HepG2 (cell line): ENCODE data around the gene NKX6-1. TPM values are rescaled to one million over a fixed set of nuclear protein-coding genes. Genes with fewer than 3 reads are reported as not detected.
A peak's percentile ranks its signal among the peaks of the same experiment; 100 is the strongest.

Experiments used
- ATAC-seq: fragments of 200-7000 bp; cut with Tn5 transposase; 3 replicates; pipeline ENCODE4 v1.9.1; 2020; ENCODE audit warnings: mild to moderate bottlenecking, moderate library complexity
- BruUV-seq: library from RNA; stranded (reverse); fragments of 400-500 nt; replicated peaks from 2 replicates; lab custom pipeline; 2021; lab: Mats Ljungman, UMichigan
- CTCF ChIA-PET: fragments of 300-600 bp; formaldehyde crosslinking; extraction: SDS; loops from one replicate; lab custom pipeline; 2021; ENCODE audit warnings: low total read pairs, inconsistent platforms, low intra/inter-chr PET ratio; lab: Yijun Ruan, JAX
- POLR2A ChIA-PET: fragments of 350-600 bp; sonication (Branson Sonifier 250); formaldehyde crosslinking; loops from one replicate; lab custom pipeline; 2020; ENCODE audit warnings: antibody characterized with exemption, inconsistent platforms; lab: Yijun Ruan, JAX
- DNase-seq: peaks from one replicate; pipeline ENCODE4 v3.0.0-alpha.2; 2015; ENCODE audit warnings: low spot score
- FAIRE-seq: peaks from 3 replicates; lab custom pipeline; 2011; peaks lifted over from hg19 to GRCh38; lab: Jason Lieb, UNC
- H2AFZ ChIP-seq: one replicate; pipeline ENCODE4 v1.6.1; 2011; ENCODE audit warnings: low read length, inconsistent platforms
- H3K27ac ChIP-seq: fragments of 300-600 bp; 3 replicates; pipeline ENCODE4 v1.8.0; 2011; ENCODE audit warnings: mixed run types, mild to moderate bottlenecking, mixed read lengths, low read length, inconsistent platforms; ENCODE audit not compliant: insufficient read depth; ENCODE audit errors: extremely low read length
- H3K27me3 ChIP-seq, 2 experiments: fragments of 200-600 bp in 1 of 2; 2 replicates in 1 of 2; 3 replicates in 1 of 2; pipeline versions ENCODE4 v1.6.0 to v1.8.0; 2011; ENCODE audit warnings: low read length in 2 of 2, mild to moderate bottlenecking in 2 of 2, moderate library complexity in 2 of 2, inconsistent platforms in 1 of 2; ENCODE audit not compliant: insufficient read depth in 2 of 2, control insufficient read depth in 1 of 2
- H3K36me3 ChIP-seq, 2 experiments: fragments of 200-600 bp in 1 of 2; replicated peaks in 1 of 2; 2 replicates in 1 of 2; 3 replicates in 1 of 2; pipeline versions ENCODE4 v1.5.1 to v1.8.0; 2011; ENCODE audit warnings: low read length in 2 of 2, inconsistent platforms in 1 of 2; ENCODE audit not compliant: insufficient read depth in 2 of 2, control insufficient read depth in 1 of 2
- H3K4me1 ChIP-seq: 2 replicates; pipeline ENCODE4 v1.5.1; 2012; ENCODE audit warnings: low read length, inconsistent platforms; ENCODE audit not compliant: insufficient read depth
- H3K4me2 ChIP-seq: 2 replicates; pipeline ENCODE4 v1.6.0; 2011; ENCODE audit warnings: low read depth, low read length, inconsistent platforms
- H3K4me3 ChIP-seq, 3 experiments: fragments of 200-600 bp in 1 of 3; sonication (generic), shearing (Covaris generic) in 1 of 3; replicated peaks in 1 of 3; 2 replicates each; pipeline ENCODE4 v1.5.1; 2011 to 2016; ENCODE audit warnings: low read length in 3 of 3, inconsistent platforms in 2 of 3, low read depth in 2 of 3, mild to moderate bottlenecking in 2 of 3, control low read depth in 1 of 3, mixed read lengths in 1 of 3; ENCODE audit not compliant: insufficient read depth in 1 of 3
- H3K79me2 ChIP-seq: one replicate; pipeline ENCODE4 v1.6.1; 2011; ENCODE audit warnings: low read length, inconsistent platforms; ENCODE audit not compliant: insufficient read depth
- H3K9ac ChIP-seq: 2 replicates; pipeline ENCODE4 v1.6.0; 2011; ENCODE audit warnings: mild to moderate bottlenecking, low read depth, low read length, inconsistent platforms; ENCODE audit not compliant: insufficient read depth
- H3K9me3 ChIP-seq: 2 replicates; pipeline ENCODE4 v1.5.1; 2012; ENCODE audit warnings: mild to moderate bottlenecking, low read length
- H4K20me1 ChIP-seq: 2 replicates; pipeline ENCODE4 v1.6.0; 2011; ENCODE audit warnings: inconsistent platforms, mild to moderate bottlenecking, low read length, moderate library complexity; ENCODE audit not compliant: insufficient read depth
- ATF7 ChIP-seq, 2 experiments: fragments of 450-650 bp in 1 of 2; sonication (generic) in 1 of 2; formaldehyde crosslinking in 1 of 2; IDR thresholded peaks; 2 replicates each; pipeline versions ENCODE4 v1.4.0 to v1.6.1; 2016 to 2020; ENCODE audit warnings: antibody characterized with exemption in 1 of 2, mild to moderate bottlenecking in 1 of 2, missing genetic modification reagents in 1 of 2
- CTCF ChIP-seq: sonication (generic); formaldehyde crosslinking; IDR thresholded peaks from 2 replicates; pipeline ENCODE4 v1.5.0; 2020; ENCODE audit warnings: mild to moderate bottlenecking, missing genetic modification reagents, moderate library complexity
- DNMT1 ChIP-seq: sonication (generic); formaldehyde crosslinking; IDR thresholded peaks from 2 replicates; pipeline ENCODE4 v1.5.1; 2020; ENCODE audit warnings: mild to moderate bottlenecking, missing genetic modification reagents
- ESRRA ChIP-seq: sonication (generic); formaldehyde crosslinking; IDR thresholded peaks from 2 replicates; pipeline ENCODE4 v1.5.1; 2020; ENCODE audit warnings: mild to moderate bottlenecking, low read depth, missing genetic modification reagents
- GABPA ChIP-seq, 2 experiments: IDR thresholded peaks; 2 replicates each; pipeline ENCODE4 v1.6.1; 2011 to 2016; ENCODE audit warnings: low read depth in 2 of 2, low read length in 1 of 2, missing biosample characterization in 1 of 2, missing genetic modification characterization in 1 of 2
- JUND ChIP-seq: sonication (generic); formaldehyde crosslinking; IDR thresholded peaks from 2 replicates; pipeline ENCODE4 v1.8.0; 2022; ENCODE audit warnings: mild to moderate bottlenecking, missing genetic modification reagents
- RBM39 ChIP-seq: fragments of 200-400 bp; formaldehyde crosslinking; IDR thresholded peaks from one replicate; pipeline ENCODE4 v1.6.1; 2018; ENCODE audit warnings: antibody characterized with exemption, mild to moderate bottlenecking, low read depth, low read length; ENCODE audit not compliant: poor library complexity, severe bottlenecking
- SMAD9 ChIP-seq: sonication (generic); formaldehyde crosslinking; IDR thresholded peaks from 2 replicates; pipeline ENCODE4 v1.5.1; 2020; ENCODE audit warnings: mild to moderate bottlenecking, missing genetic modification reagents
- SMC3 ChIP-seq: IDR thresholded peaks from 2 replicates; pipeline ENCODE4 v1.6.1; 2011; ENCODE audit warnings: low read length, improper control_type of control experiment
- TARDBP ChIP-seq: sonication (generic); formaldehyde crosslinking; IDR thresholded peaks from 2 replicates; pipeline ENCODE4 v1.8.0; 2022; ENCODE audit warnings: mild to moderate bottlenecking, missing genetic modification reagents
- TGIF2 ChIP-seq: IDR thresholded peaks from 2 replicates; pipeline ENCODE4 v1.6.1; 2016; ENCODE audit warnings: control low read depth, missing compliant biosample characterization
- TRIM22 ChIP-seq: fragments of 450-650 bp; IDR thresholded peaks from 2 replicates; pipeline ENCODE4 v1.6.1; 2017
- WIZ ChIP-seq: sonication (generic); formaldehyde crosslinking; IDR thresholded peaks from 2 replicates; pipeline ENCODE4 v1.5.1; 2020; ENCODE audit warnings: mild to moderate bottlenecking, missing genetic modification reagents
- ZEB1 ChIP-seq: IDR thresholded peaks from 2 replicates; pipeline ENCODE4 v1.6.1; 2012; ENCODE audit warnings: mild to moderate bottlenecking, low read depth, inconsistent platforms; ENCODE audit not compliant: insufficient replicate concordance
- ZNF20 ChIP-seq: sonication (generic); formaldehyde crosslinking; IDR thresholded peaks from 2 replicates; pipeline ENCODE4 v1.4.0; 2020; ENCODE audit warnings: mild to moderate bottlenecking, moderate library complexity, missing genetic modification reagents
- ZNF572 ChIP-seq: sonication (generic); formaldehyde crosslinking; IDR thresholded peaks from 2 replicates; pipeline ENCODE4 v1.5.1; 2020; ENCODE audit warnings: mild to moderate bottlenecking, missing genetic modification reagents
- ZNF720 ChIP-seq: sonication (generic); formaldehyde crosslinking; IDR thresholded peaks from 2 replicates; pipeline ENCODE4 v1.4.0; 2020; ENCODE audit warnings: missing genetic modification reagents
- WGBS: methylation state at CpG from one replicate; pipeline ENCODE4 v1.1.6; 2017; ENCODE audit warnings: low lambda C conversion rate; 5-methylcytosine and 5-hydroxymethylcytosine counted together
- in situ Hi-C: cut with HindIII; loops from 2 replicates; pipeline ENCODE4 v1.10.0; 2017; ENCODE audit warnings: low pct_unique_long_range_greater_than_20kb; ENCODE audit not compliant: extremely low pct_ligation_motif_present
- intact Hi-C: fragments of 100-400 bp; cut with micrococcal nuclease; formaldehyde crosslinking; loops from one replicate; pipeline ENCODE4 v1.10.0; 2022; ENCODE audit not compliant: unreplicated experiment
- polyA plus RNA-seq, 8 experiments: library from polyadenylated mRNA; depleted of rRNA in 3 of 8; stranded (reverse) in 7 of 8; unstranded in 1 of 8; fragments of >200 nt; fragmentation: Illumina TruSeq in 4 of 8; extraction: Trizol in 4 of 8; gene quantifications; 2 replicates each; pipeline versions ENCODE4 v1.2.1 to v1.2.3, GENCODE V29; 2011 to 2016; ENCODE audit warnings: low read depth in 4 of 8, missing spikeins in 1 of 8, mixed read lengths in 1 of 8; ENCODE audit not compliant: insufficient read depth in 1 of 8
- total RNA-seq, 5 experiments: library from RNA; depleted of rRNA; stranded (reverse); fragments of >200 nt; fragmentation: Illumina TruSeq; extraction: Trizol; gene quantifications; 2 replicates each; pipeline ENCODE4 v1.2.3, GENCODE V29; 2016; ENCODE audit warnings: low read depth in 1 of 5

The NKX6-1 gene
- total and polyA plus RNA-seq, 2 of the 13 experiments (the other 11 are each of a cell fraction or from before 2014, with no cell fraction given): not detected

- ATAC-seq: peak; percentile 38; the same call in 1 of the 3 replicates
- 77% methylated on average over 2 of the region's 2 CpGs for WGBS
- no peak overlapping the region for H3K4me2 ChIP-seq
- no peak overlapping the region for H3K27ac ChIP-seq
- H3K9ac ChIP-seq: no peak overlapping the region
- in situ Hi-C loops: no loop called here
- no peaks in the 10 kb centered on the region for H3K36me3 ChIP-seq
- intact Hi-C loops: no loop called here
- no peak for FAIRE-seq
- H3K4me3 ChIP-seq: no peak overlapping the region
- TF ChIP-seq ZNF20 (CRISPR knock-in tag) (no peak), SMC3 (peak; percentile 19; the same call in 1 of the 2 replicates), WIZ (CRISPR knock-in tag) (no peak), JUND (no peak), CTCF (peak; percentile 53)
- no TSS peak for BruUV-seq
- no peaks in the 10 kb centered on the region for H4K20me1 ChIP-seq
- no peaks in the 10 kb centered on the region for H3K4me1 ChIP-seq
- no peaks in the 10 kb centered on the region for H3K79me2 ChIP-seq
- CTCF ChIA-PET: no interaction called here
- H2AFZ ChIP-seq: no peak overlapping the region
- H3K9me3 ChIP-seq: no peaks in the 10 kb centered on the region
- 0 out of 5 replicates have a peak, but pooled peaks cover 0 to 4% of the 10 kb centered on the region in 2 experiments for H3K27me3 ChIP-seq
- peak; percentile 16 for DNase-seq
- POLR2A ChIA-PET: no interaction called here
Observed at GRCh38 chr4:84529169-84529751, 30.2 kb upstream of the NKX6-1 start.

GRCh38 chr4:84527391-84527790 is 28.3 kb upstream of the NKX6-1 start:
- Histone ChIP-seq H4K20me1 (no peaks in the 10 kb centered on the region), H3K4me2 (no peak overlapping the region), H3K36me3 (no peaks in the 10 kb centered on the region), H3K79me2 (no peaks in the 10 kb centered on the region), H3K9me3 (no peaks in the 10 kb centered on the region), H3K4me1 (no peaks in the 10 kb centered on the region), H3K27ac (no peak overlapping the region), H3K9ac (no peak overlapping the region), H2AFZ (no peak overlapping the region), H3K4me3 (no peak overlapping the region), H3K27me3 (0 out of 5 replicates have a peak, but pooled peaks cover 0 to 4% of the 10 kb centered on the region in 2 experiments)
- ChIA-PET CTCF (no interaction called here), POLR2A (no interaction called here)
- FAIRE-seq (no peak), ATAC-seq (no peak), DNase-seq (no peak)
- intact Hi-C loops (no loop called here), in situ Hi-C loops (no loop called here)
- no TSS peak for BruUV-seq
- TF ChIP-seq ATF7 (IDR thresholded peaks at IDR 0.05) (no peak), ATF7 (CRISPR knock-in tag; IDR thresholded peaks at IDR 0.05) (no peak), TARDBP (CRISPR knock-in tag) (no peak), ZEB1 (no peak), SMAD9 (CRISPR knock-in tag) (no peak), RBM39 (no peak), ZNF720 (no peak), DNMT1 (CRISPR knock-in tag) (no peak), TRIM22 (no peak), ESRRA (CRISPR knock-in tag) (no peak), TGIF2 (CRISPR knock-in tag) (no peak), GABPA (IDR thresholded peaks at IDR 0.05; ENCODE audit: low read depth, low read length) (no peak), GABPA (CRISPR knock-in tag; IDR thresholded peaks at IDR 0.05; ENCODE audit: low read depth) (no peak), ZNF572 (CRISPR knock-in tag) (no peak)
